T-helper 1 cell (primary cell): ENCODE measurements around the gene RSPH1.

Experiments
- DNase-seq, 5 donors: peaks; one replicate each; pipeline ENCODE4 v3.0.0-alpha.2; 2012 to 2020

Gene RSPH1

DNA sequence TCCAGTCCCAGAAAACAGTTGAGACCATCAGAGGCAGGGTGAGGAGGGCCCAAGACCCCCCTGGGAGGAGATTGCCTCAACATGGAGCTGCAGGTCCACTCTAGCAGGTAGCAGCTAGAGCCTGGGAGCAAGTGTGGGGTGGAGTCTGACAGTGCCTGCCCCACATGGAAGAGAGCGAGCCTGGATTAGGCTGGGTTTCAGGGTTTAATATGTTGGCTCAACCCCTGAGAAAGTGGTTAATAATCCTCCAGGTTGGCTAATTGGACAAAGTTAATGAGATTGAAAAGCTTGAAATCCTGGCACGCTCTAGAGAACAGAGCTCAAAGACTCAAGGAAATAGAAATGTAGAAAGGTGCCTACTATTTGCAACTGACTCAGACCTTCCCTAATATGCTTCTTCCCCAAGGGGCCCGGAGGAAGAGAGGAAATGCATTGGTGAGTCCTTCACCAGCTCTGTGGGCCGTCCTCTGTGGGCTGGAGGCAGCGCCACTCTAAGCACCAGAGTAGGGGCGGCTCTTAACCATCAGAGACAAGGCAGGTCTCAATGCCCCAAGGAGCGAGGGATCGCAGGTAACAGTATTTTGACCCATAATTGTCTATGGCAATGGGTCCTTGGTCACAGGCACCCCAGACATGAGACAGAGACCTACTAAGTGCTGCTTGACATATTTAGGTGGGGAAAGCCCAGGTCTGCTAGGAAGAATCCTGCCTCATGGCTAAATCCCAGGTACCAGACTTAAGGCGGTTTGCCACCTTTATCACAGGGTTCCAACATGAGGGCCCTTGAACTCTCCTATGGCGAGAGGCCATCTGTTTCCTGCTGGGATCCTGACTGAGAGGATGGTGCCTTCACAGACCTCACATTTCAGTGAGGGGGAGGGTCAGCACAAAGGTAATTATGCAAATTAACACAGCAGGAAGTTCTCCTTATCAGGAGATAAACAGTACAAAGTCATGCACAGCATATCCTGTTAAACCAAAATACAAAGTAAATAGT is 33.8 kb downstream of the RSPH1 start:
- DNase-seq: no peak

DNA sequence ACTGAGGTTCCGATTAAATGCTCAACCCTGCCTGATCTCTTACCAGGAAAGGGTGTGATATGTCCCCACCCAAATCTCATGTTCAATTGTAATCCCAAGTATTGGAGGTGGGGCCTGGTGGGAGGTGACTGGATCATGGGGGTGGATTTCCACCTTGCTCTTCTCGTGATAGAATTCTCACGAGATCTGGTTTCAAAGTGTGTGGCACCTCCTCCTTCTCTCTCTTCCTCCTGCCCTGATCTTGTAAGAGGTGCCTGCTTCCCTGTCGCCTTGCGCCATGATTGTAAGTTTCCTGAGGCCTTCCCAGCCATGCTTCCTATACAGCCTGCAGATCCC is 34.9 kb downstream of the RSPH1 start:
- DNase-seq: no peak

- peak in 2 of 5 donors; percentile 12 to 45 for DNase-seq
Measured at GRCh38 chr21:42460391-42461184, 35.4 kb downstream of the RSPH1 start.

DNA sequence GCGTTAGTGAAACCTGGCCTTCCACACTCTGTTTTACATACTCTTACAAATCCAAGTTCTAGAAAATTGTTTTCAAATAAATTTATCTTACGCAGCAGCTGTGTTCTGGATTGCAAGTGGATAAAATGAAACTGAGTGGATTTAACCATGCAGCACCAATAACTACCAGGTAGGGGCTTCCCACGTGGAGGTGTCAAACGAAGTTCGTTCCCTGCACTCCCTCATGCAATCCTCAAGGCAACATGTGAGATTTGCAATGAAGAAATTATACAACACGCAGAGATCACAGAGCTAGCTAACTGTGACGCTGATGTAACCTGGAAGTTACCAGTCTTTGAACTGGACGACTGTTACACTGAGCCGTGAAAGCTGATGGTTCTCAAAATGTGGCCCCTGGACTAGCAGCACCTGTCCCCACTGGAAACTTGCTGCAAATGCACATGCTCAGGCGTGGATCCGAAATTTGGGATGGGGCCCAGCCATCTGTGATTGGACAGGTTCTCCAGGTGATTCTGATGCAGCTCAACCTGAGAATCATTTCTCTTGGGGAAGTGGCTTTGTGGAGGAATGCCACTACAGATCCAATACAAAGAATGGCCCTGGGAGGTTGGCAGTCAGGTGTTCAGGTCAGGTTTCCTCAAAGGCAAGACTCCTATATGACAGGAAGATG is 36.3 kb downstream of the RSPH1 start:
- no peak for DNase-seq

DNA sequence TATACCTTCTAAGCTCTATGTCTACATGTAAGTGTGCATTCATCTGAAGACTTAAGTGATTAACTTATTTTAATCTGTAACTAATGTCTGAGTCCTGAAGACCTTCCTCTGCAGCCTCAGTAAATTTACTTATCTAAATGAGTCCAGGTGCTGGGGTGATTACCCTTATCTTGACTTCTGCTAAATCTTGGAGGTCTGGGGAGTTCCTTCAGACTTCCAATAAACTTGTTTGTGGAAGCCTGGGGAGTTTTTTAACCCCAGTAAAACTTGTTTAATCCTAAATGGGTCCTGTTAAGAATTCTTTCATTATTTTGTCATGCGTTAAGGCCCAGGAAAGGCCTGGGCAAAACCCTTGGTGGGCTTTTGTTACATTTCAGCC is 37.0 kb downstream of the RSPH1 start:
- DNase-seq: no peak

DNA sequence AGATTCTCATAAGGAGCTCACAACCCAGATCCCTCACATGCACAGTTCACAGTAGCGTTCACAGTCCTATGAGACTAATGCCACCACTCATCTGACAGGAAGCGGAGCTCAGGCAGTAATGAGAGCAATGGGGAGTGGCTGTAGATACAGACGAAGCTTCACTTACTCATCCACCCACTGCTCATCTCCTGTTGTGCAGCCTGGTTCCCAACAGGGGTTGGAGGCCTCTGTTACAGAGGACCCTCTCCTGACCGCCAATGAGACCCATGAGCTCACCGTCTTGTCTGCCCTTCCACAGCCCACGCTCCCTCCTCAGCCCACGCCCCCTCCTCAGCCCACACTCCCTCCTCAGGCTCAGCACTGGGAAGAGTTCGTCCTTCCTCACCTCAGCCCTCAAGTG is 39.6 kb downstream of the RSPH1 start:
- peak in 2 of 5 donors; percentile 19 to 49 for DNase-seq

GRCh38 chr21:42455754-42456440 is 40.1 kb downstream of the RSPH1 start:
- no peak for DNase-seq

GRCh38 chr21:42455196-42455595 is 40.8 kb downstream of the RSPH1 start:
- DNase-seq: no peak

GRCh38 chr21:42454786-42455185 is 41.2 kb downstream of the RSPH1 start:
- DNase-seq: no peak

DNA sequence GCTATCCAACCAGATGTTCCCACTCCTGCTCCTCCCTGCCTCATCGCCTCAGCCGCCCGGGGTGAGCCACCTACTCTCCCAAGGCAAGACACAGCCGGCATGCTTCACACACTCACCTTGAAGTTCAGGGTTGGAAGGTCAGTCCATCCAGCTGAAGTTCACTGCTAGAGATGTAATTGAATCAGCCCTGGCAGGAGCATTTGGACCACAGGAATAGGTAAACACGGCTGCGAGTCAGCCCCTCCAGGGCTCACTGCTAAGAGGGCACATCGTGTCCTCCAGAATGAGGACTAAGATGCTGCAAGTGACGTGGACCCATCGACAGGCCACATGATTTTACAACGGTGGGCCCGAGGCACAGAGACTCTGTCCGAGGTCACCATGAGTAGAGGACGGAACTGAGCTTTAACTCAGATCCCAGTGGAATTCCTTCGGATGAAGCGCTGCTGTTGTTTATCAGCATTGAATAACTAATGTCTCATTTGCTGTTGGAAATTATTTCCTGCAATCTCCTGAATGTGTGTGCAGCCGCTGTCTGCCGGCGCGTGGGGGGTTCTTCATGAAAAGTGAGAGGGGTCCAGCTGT is 41.9 kb downstream of the RSPH1 start:
- no peak for DNase-seq

DNA sequence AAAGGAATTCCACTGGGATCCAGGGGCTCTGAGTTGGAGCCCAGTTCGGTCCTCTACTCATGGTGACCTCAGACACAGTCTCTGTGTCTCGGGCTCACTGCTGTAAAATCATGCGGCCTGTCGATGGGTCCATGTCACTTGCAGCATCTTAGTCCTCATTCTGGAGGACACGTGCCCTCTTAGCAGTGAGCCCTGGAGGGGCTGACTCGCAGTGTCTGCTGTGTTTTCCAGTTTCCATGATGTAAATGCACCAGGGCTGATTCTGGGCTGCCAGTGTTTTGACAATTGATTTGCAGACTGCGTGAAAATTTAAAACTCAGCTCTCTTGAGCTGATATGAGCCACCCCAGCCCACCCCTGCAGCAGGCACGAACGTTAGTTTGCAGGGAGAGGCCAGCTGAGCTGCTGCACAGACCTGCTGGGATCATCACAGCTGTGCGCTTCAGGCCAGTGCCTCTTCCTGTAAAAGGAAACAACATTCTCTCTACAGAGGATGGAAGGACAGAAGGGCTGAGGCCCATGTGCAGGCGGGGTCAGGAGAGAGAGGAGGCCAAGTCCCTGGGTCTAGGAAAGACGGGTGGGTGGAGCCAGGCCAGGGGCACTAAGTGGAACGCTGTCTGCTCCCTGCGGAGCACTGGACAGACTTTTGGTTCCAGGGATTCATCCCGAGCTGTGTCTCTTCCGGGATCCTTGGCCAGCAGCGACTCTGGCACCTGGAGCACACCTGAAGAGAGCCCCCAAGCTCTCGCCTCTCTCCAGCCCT is 42.6 kb downstream of the RSPH1 start:
- DNase-seq: no peak

DNA sequence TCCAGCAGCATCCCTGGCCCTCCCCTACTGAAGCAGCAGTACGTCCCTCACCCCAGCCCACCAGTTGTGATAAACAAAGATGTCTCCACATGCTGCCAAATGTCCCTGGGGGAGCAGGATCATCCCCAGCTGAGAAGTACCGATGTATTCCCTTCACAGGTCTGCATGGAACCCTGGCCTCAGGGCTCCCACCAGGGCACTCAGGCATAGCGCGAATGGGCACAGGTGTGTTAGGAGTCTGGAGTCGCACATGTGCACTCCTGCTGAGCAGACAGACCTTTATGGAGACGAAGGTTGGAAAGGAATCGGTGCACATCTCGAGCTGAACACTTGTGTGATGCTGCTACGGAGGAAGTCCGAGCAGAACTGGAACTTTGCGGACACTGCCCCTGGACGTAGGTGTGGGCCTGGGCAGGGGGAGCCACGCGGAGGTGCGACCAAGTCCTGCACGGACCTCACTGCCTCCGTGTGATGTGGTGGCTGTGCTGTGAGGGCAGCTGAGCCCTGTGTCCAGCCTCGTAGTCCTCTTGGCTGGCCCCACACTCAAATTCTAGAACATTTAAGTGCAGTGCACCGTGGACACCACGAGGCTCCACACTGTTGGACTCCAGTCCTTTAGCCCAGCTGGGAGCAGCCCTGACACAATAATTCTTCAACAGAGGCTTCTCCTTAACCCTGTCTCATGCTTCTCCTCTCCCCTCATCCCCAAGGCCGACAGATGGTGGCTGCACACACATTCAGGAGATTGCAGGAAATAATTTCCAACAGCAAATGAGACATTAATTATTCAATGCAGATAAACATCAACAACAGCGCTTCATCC is 43.4 kb downstream of the RSPH1 start:
- no peak for DNase-seq

GRCh38 chr21:42451941-42452340 is 44.1 kb downstream of the RSPH1 start:
- DNase-seq: no peak

DNA sequence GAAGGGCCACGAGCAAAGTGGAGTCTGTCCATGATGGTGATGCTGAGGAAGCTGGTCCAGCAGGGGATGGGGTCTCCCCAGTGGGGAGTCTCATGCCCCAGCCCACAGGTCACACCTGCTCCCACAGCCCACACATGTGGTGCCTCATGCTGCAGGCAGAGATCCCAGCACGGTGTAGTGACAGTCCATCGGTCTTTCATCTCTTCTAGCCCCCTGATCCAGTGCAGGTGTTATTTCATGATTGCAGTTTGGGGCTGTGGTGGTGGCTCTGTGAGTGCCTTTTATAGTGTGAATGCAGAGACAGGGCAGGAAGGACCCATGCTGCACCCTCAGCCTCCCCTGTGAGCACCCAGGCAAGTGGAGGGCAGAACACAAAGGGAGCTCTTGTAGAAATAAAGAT is 47.3 kb downstream of the RSPH1 start:
- DNase-seq: no peak

DNA sequence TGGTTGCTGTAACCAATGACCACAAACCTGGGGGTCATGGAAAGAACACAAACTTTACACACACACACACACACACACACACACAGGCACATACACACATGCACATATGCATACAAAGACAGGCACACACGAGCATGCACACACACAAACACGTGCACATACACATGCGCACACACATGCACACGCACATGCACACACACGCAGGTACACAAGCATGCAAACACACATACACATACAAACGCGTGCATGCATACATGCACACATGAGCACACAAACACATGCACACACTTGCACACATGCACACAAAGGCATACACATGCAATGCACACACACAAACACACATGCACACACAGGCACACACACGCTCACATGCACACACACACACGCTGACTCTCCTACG is 48.3 kb downstream of the RSPH1 start:
- no peak for DNase-seq

DNA sequence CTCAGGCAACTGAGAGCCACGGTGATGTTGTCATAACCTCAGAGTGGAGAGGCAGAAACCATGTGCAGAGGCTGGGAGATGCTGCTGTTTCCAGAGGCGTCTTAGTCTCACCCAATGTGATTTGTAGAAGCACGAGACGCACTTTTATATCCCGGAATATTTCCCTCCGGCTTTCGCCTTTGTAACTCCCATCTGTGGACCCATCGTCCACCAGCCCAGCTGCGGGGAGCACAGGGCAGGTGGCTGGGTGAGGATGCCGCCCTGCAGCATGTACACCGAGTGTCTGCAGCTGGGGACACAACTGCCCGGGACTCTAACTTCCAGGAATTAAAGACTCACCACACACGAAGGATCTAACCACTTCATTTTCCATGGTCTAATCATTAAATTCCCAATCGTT is 48.8 kb downstream of the RSPH1 start:
- no peak for DNase-seq

GRCh38 chr21:42446531-42446930 is 49.5 kb downstream of the RSPH1 start:
- DNase-seq: no peak

GRCh38 chr21:42445311-42445710 is 50.7 kb downstream of the RSPH1 start:
- no peak for DNase-seq

DNA sequence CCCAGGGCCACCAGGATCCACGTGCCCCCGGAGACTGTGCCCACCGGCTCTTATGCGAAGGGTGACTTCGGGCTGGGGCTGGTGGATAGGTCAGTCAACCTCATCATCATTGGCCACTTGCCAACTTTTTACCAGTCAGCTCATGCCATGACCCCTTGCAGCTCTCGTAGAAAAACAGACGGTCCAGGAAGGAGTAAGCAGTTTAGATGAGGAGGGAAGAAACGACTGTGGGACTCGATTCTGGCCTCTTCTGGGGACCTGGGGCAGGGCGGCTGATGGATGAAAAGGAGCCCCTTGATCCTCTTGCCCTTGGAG is 51.3 kb downstream of the RSPH1 start:
- DNase-seq: no peak

- DNase-seq: no peak
Measured at GRCh38 chr21:42443876-42444744, 51.9 kb downstream of the RSPH1 start.
